HCT116 (cell line): ENCODE results near the gene VPS37D.

Experiments
- CTCF ChIP-seq, 3 experiments: fragments of 200-600 bp in 1 of 3; sonication (generic) in 1 of 3; IDR thresholded peaks in 2 of 3; conservative IDR thresholded peaks in 1 of 3; 2 replicates each; pipeline ENCODE4 v1.5.1; 2012 to 2017; ENCODE audit warnings: low read depth in 2 of 3, low read length in 2 of 3, antibody characterized with exemption in 1 of 3, borderline replicate concordance in 1 of 3, control low read depth in 1 of 3, mild to moderate bottlenecking in 1 of 3, mixed read lengths in 1 of 3, mixed run types in 1 of 3, moderate library complexity in 1 of 3; ENCODE audit not compliant: insufficient read depth in 1 of 3
- EZH2phosphoT487 ChIP-seq: fragments of 200-600 bp; IDR thresholded peaks from 2 replicates; pipeline ENCODE4 v1.6.1; 2018; ENCODE audit warnings: antibody characterized with exemption, borderline replicate concordance
- RAD21 ChIP-seq: IDR thresholded peaks from 2 replicates; pipeline ENCODE4 v1.6.1; 2012; ENCODE audit warnings: low read depth, mild to moderate bottlenecking
- SIN3A ChIP-seq: IDR thresholded peaks from 2 replicates; pipeline ENCODE4 v1.6.1; 2012; ENCODE audit warnings: low read depth
- SRF ChIP-seq: IDR thresholded peaks from 2 replicates; pipeline ENCODE4 v1.6.1; 2012; ENCODE audit warnings: low read depth
- ZBTB33 ChIP-seq: IDR thresholded peaks from 2 replicates; pipeline ENCODE4 v1.6.1; 2011; ENCODE audit warnings: mild to moderate bottlenecking, low read length, moderate library complexity; ENCODE audit not compliant: insufficient replicate concordance; ENCODE audit errors: extremely low read depth

- TF ChIP-seq CTCF (IDR thresholded peaks at IDR 0.05 in 2 of 3, conservative IDR thresholded peaks at IDR 0.05 in 1 of 3; ENCODE audit: borderline replicate concordance in 1 of 3, insufficient read depth in 1 of 3, low read depth in 2 of 3, low read length in 2 of 3) (no peak), RAD21 (no peak), EZH2phosphoT487 (no peak), SRF (no peak), ZBTB33 (no peak), SIN3A (no peak)
These were observed 34.6 kb downstream of the VPS37D start for GRCh38 chr7:73702226-73702625.
